H1 (cell line): ENCODE data around the gene SLC26A6.

Experiments
- BCL11A ChIP-seq, 2 experiments: IDR thresholded peaks; one replicate each; pipeline ENCODE4 v1.6.1; 2011; ENCODE audit warnings: low read depth in 2 of 2, low read length in 2 of 2, mild to moderate bottlenecking in 2 of 2
- BRCA1 ChIP-seq: IDR thresholded peaks from 2 replicates; pipeline ENCODE4 v1.6.1; 2012; ENCODE audit warnings: low read depth, low read length, improper control_type of control experiment
- CREB1 ChIP-seq: IDR thresholded peaks from 2 replicates; pipeline ENCODE4 v1.6.1; 2012; ENCODE audit warnings: inconsistent platforms
- EZH2 ChIP-seq: fragments of 200-600 bp; sonication (generic); IDR thresholded peaks from 2 replicates; pipeline ENCODE4 v1.7.1; 2012; ENCODE audit warnings: low read depth, mild to moderate bottlenecking, moderate library complexity, low read length, inconsistent platforms; ENCODE audit not compliant: severe bottlenecking
- NRF1 ChIP-seq: IDR thresholded peaks from 2 replicates; pipeline ENCODE4 v1.6.1; 2011; ENCODE audit warnings: mild to moderate bottlenecking, low read depth, low read length, improper control_type of control experiment
- POLR2A ChIP-seq, 2 experiments: IDR thresholded peaks; 1 replicate in 1 of 2; 2 replicates in 1 of 2; pipeline ENCODE4 v1.6.1; 2011; ENCODE audit warnings: low read depth in 2 of 2, low read length in 2 of 2, mild to moderate bottlenecking in 2 of 2; ENCODE audit errors: control extremely low read depth in 1 of 2
- POLR2AphosphoS5 ChIP-seq: IDR thresholded peaks from 2 replicates; pipeline ENCODE4 v1.6.1; 2011; ENCODE audit warnings: low read depth, low read length
- RFX5 ChIP-seq: IDR thresholded peaks from 2 replicates; pipeline ENCODE4 v1.6.1; 2011; ENCODE audit warnings: low read depth, low read length, improper control_type of control experiment, borderline replicate concordance
- SAP30 ChIP-seq: fragments of 300-600 bp; sonication (generic); IDR thresholded peaks from 2 replicates; pipeline ENCODE4 v1.7.1; 2012; ENCODE audit warnings: low read length, moderate library complexity, mild to moderate bottlenecking, inconsistent platforms; ENCODE audit not compliant: insufficient read depth, insufficient replicate concordance
- SIRT6 ChIP-seq: IDR thresholded peaks from one replicate; pipeline ENCODE4 v1.7.1; 2012; ENCODE audit warnings: low read length, inconsistent platforms
- SP1 ChIP-seq: IDR thresholded peaks from 2 replicates; pipeline ENCODE4 v1.6.1; 2011; ENCODE audit warnings: low read depth, low read length
- TF ChIP-seq, protein P1 (sequence below), 3 experiments: IDR thresholded peaks; 1 replicate in 2 of 3; 2 replicates in 1 of 3; pipeline versions ENCODE4 v1.5.1 to v1.6.1; 2011; ENCODE audit warnings: low read length in 3 of 3, mild to moderate bottlenecking in 3 of 3, inconsistent platforms in 2 of 3, low read depth in 1 of 3, moderate library complexity in 1 of 3; ENCODE audit not compliant: insufficient read depth in 1 of 3; ENCODE audit errors: control extremely low read depth in 1 of 3

DNA sequence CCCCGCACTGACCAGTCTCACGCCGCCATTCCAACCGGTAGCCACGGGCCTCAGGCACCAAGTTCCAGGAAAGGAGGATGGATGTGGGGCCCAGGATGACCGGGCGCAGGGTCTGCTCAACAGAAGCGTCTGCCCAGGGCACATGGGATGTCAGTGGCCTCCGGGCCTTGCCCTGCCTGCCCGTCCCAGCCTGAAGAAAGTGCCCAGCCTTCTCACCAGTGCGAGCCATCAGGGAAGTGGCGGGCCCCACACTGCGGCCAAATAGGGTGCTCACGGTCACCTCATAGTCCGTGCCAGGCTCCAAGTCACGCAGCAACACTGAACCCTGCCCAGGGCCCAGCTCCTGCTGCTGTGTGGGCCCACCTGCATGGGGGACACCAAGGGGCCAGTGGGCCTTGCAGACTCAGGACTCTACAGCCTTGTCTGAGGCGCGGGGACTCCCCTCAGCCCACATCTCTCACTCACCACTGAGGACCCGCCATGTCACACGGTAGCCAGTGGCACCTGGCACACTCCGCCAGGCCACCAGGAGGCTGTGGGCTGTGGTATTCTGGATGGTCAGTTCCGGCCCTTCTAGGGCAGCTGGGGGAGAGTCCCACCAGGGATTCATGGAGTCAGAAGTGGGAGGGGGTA, 43.3 kb downstream of the SLC26A6 start:
- no peak for TF ChIP-seq POLR2AphosphoS5
- TF ChIP-seq SAP30, result no peak
- TF ChIP-seq CREB1, result no peak
- no peak for TF ChIP-seq BRCA1
- TF ChIP-seq, protein P1, sequence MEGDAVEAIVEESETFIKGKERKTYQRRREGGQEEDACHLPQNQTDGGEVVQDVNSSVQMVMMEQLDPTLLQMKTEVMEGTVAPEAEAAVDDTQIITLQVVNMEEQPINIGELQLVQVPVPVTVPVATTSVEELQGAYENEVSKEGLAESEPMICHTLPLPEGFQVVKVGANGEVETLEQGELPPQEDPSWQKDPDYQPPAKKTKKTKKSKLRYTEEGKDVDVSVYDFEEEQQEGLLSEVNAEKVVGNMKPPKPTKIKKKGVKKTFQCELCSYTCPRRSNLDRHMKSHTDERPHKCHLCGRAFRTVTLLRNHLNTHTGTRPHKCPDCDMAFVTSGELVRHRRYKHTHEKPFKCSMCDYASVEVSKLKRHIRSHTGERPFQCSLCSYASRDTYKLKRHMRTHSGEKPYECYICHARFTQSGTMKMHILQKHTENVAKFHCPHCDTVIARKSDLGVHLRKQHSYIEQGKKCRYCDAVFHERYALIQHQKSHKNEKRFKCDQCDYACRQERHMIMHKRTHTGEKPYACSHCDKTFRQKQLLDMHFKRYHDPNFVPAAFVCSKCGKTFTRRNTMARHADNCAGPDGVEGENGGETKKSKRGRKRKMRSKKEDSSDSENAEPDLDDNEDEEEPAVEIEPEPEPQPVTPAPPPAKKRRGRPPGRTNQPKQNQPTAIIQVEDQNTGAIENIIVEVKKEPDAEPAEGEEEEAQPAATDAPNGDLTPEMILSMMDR (IDR thresholded peaks at IDR 0.05; ENCODE audit: control extremely low read depth in 1 of 3, insufficient read depth in 1 of 3, low read depth in 1 of 3, low read length in 3 of 3), result no peak
- TF ChIP-seq SIRT6, result no peak
- no peak for TF ChIP-seq NRF1
- TF ChIP-seq RFX5, result no peak
- no peak for TF ChIP-seq POLR2A (IDR thresholded peaks at IDR 0.05; ENCODE audit: control extremely low read depth in 1 of 2, low read depth in 2 of 2, low read length in 2 of 2)
- TF ChIP-seq EZH2, result no peak
- no peak for TF ChIP-seq SP1
- TF ChIP-seq BCL11A (IDR thresholded peaks at IDR 0.05; ENCODE audit: low read depth in 2 of 2, low read length in 2 of 2), result no peak
